Activated CD8-positive, alpha-beta memory T cell treated with anti-CD3 and anti-CD28 coated beads, Interleukin-2, amount 50 U/mL, for 48 hours (primary cell): ENCODE data around the gene C12orf56.
"Not testable (repeated sequence)": the region's sequence is repeated elsewhere in the genome, so short reads cannot be mapped to it uniquely, and the experiment has no call there.

Experiments used
- DNase-seq: peaks from one replicate; pipeline ENCODE4 v3.0.0-alpha.2; 2020

Gene C12orf56

DNA sequence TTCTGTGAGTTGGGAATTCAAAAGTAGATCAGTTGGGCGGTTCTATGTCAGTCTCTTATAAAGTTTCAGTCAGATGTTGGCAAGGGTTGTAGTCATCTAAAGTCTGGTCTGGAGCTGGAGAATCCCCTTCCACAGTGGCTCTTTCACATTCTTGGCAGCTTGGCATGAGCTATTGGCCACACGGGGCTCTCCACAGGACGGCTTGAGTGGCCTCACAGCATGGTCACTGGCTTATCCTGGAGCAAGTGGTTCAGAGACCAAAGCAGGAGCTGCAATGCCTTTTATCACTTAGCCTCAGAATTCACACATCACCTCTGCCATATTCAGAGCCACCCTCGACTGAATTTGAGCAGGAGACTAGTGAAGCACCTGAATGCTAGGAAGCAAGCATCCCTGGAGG, 161.3 kb downstream of the C12orf56 start:
- no peak for DNase-seq

DNA sequence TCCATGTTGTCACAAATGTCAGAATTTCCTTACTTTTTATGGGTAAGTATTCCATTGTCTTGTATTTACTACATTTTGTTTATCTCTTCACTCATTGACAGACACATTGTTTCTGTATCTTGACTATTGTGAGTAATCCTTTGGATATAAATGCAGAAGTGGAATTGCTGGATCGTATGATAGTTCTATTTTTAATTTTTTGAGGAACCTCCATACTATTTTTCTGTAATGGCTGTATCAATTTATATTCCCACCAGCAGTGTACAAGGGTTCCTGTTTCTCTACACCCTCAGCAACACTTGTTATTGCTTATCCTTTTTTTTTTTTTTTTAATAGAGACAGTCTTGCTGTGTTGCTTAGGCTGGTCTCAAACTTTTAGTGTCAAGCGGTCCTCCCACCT, 164.9 kb downstream of the C12orf56 start:
- no peak for DNase-seq

DNA sequence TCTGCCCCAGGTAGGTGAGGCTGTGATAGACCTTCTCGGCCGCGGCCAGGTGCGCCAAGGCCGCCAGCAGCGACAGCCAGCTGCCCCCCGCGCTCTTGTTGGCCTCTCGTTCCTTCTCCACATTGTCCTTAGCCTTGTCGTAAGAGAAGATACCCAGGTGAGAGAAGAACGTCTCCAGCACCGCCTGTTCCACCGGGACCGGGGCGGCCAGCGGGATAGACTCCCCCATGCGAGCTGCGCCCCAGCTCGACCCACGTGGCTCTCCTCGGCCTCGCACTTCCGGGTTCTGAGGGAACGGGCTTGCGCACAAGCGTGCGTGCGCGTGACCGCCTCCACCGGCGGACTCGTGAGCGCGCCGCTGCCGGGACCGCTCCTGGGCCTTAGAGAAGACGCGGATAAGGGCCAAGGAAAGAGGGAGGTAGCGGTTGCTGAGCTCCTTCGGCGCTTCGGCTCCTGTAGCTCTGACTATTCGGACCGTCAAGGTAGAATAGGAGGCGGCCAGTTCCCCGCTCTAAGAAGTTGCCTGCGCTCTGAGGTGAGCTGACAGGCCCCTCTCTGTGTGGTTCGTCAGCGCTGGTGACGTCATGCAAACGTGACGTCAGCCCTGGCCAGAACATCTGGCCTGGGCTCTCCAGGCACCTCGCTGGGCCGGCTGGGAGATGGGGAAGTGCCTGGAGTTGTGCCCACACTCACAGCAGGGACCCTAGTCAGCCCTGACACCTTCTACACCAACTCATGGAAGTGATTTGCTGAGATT, 168.4 kb downstream of the C12orf56 start, which contains the start of gene KICS2:
Gene KICS2 (minus strand): TSS at position 288 of the 757 bp plus-strand sequence. CDS start 59 bp downstream, at position 229.
- DNase-seq: peak; percentile 93

DNA sequence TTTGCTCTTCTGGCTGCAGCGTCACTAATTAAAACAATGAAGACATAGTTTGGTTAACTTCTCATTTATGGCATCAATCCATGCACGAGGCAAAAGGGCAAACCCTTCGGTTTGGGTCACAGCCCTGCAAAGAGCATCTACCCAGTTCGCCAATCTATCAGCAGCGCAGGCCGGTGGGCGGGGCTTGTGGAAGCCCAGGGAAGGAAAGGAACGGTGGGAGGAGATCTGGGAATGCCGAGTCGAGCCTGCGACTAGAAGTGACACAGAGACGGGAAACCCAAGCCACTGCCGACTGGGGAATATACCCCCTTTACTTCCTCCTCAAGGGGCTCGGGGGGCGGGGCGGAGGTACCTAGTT, 168.9 kb downstream of the C12orf56 start:
- DNase-seq: peak; percentile 75

DNA sequence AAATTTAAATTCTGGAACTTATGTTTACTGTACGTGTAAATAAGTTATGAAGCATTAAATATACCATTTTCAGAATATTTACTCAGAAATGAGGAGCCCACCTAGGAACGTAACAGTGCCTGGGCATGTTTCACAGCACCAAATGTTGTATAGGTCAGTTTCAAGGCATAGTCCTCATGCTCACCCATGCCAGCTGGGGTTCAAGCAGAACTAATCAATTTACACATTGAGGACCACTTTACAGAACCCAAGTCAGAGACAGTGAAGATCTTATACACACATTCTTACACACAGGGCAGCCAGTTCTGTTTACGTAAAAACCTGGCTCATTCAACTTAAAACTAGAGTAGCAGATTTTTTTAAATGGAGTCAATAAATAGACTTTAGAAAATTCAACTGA, 170.5 kb downstream of the C12orf56 start:
- no peak for DNase-seq

DNA sequence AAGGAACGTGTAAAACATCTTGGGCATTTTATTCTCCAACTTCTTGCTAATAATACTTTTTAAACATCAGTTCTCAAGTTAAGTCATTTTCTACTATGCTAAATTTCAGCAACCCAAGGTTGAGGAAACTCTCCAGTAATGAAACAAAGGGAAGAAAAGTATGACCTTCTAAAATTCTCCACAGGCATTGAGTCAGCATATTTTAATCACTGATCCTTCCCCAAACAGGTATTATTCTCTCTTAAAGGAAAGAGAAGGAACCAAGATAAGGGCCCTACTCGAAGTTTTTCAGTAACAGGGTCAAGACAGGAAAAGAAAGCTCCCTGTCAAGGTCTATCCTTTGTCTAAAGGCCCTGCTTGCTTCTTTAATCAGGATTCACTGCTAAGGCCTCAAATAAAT, 171.4 kb downstream of the C12orf56 start:
- DNase-seq: no peak

DNA sequence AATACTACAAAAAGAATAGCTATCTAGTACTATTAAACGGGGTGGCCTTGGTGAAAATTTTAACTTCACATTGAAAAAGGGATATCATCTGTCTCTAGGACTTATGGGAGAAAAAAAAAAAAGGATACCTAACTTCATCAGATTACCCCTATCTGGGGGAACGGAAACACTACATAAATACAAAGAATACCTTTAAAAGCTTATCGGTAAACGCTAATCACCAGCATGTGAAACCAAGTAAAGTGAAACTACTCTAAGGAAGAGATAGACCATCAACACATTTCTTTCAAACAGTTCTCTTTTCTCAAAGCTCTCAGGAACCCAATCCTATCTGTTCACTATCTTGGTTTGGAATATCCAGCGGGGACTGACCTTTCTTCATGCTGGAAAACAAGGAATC, 172.0 kb downstream of the C12orf56 start:
- no peak for DNase-seq

DNA sequence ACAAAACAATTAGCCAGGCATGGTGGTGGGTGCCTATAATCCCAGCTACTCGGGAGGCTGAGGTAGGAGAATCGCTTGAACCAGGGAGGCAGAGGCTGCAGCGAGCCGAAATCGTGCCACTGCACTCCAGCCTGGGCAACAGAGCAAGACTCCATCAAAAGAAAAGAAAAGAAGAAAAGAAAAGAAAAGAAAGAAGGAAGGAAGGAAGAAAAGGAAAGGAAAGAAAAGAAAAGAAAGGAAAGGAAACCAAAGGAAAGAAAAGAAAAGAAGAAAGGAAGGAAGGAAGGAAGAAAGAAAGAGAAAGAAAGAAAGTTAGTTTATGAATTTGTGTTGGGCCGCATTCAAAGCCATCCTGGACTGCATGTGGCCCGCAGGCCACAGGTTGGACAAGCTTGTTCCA, 172.9 kb downstream of the C12orf56 start:
- DNase-seq: not testable (repeated sequence)

DNA sequence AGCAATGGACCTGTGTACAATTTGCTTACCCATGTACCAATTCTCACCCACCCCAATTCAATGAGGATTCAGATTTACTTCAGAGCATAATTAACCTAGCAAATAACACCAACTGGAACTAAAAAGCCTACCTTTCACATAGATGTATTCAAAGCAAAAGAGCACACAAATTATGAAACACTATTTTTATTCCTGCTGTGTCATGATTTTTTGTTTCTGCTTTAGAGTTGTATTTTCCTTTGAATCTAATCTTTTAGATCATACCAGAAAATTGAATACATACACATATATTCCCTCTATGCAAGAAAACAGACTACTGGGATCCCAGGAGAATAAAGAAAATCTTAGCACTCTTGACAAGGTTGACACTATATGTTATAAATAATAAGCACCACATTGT, 174.3 kb downstream of the C12orf56 start:
- no peak for DNase-seq
